Measurements from ENCODE around the gene DDN.

- TF ChIP-seq CTCF (IDR thresholded peaks at IDR 0.05; ENCODE audit: extremely low read depth in 1 of 2, insufficient read depth in 1 of 2, low read depth in 1 of 2, low read length in 2 of 2), result no peak
- no peak for TF ChIP-seq POLR2A (IDR thresholded peaks at IDR 0.05; ENCODE audit: low read depth, low read length)
- no peak for TF ChIP-seq POLR2AphosphoS5 (IDR thresholded peaks at IDR 0.05; ENCODE audit: insufficient read depth, low read depth, low read length)
- TF ChIP-seq EZH2 (IDR thresholded peaks at IDR 0.05; ENCODE audit: borderline replicate concordance, low read depth, low read length, severe bottlenecking), result no peak
- no peak for TF ChIP-seq FOS (IDR thresholded peaks at IDR 0.05; ENCODE audit: borderline replicate concordance, insufficient read depth, low read length)
Observed at GRCh38 chr12:48954841-48955501, 44.2 kb downstream of the DDN start.

Data from endothelial cell of umbilical vein (primary cell).